ENCODE measurements around the gene STK38.
"Not testable (repeated sequence)": the region's sequence is repeated elsewhere in the genome, so short reads cannot be mapped to it uniquely, and the experiment has no call there.

STK38 gene

GRCh38 chr6:36479256-36479655, 68.0 kb downstream of the STK38 start:
- DNase-seq, result no peak

GRCh38 chr6:36478051-36478526, 69.2 kb downstream of the STK38 start:
- DNase-seq, result no peak

GRCh38 chr6:36469946-36470345, 77.3 kb downstream of the STK38 start:
- DNase-seq, result no peak

- DNase-seq, result no peak
Observed at GRCh38 chr6:36469148-36469661, 78.1 kb downstream of the STK38 start.

- no peak for DNase-seq
Observed at GRCh38 chr6:36467625-36468024, 79.7 kb downstream of the STK38 start.

GRCh38 chr6:36464233-36464632, 83.0 kb downstream of the STK38 start:
- no peak for DNase-seq

- DNase-seq, result no peak
Observed at GRCh38 chr6:36463676-36464075, 83.6 kb downstream of the STK38 start.

- DNase-seq, result no peak
Observed at GRCh38 chr6:36461646-36462045, 85.6 kb downstream of the STK38 start.

GRCh38 chr6:36460916-36461315, 86.4 kb downstream of the STK38 start:
- no peak for DNase-seq

- DNase-seq, result no peak
Observed at GRCh38 chr6:36459501-36459900, 87.8 kb downstream of the STK38 start.

- DNase-seq, result no peak
Observed at GRCh38 chr6:36455486-36456027, 91.7 kb downstream of the STK38 start.

GRCh38 chr6:36452897-36453296, 94.4 kb downstream of the STK38 start:
- not testable (repeated sequence) for DNase-seq

- DNase-seq, result not testable (repeated sequence)
Observed at GRCh38 chr6:36449173-36449572, 98.1 kb downstream of the STK38 start.

GRCh38 chr6:36445621-36446020, 101.7 kb downstream of the STK38 start:
- DNase-seq, result no peak

- DNase-seq, result no peak
Observed at GRCh38 chr6:36444470-36444869, 102.8 kb downstream of the STK38 start.
